ENCODE results near the gene XPC. TPM values are rescaled to one million over a fixed set of nuclear protein-coding genes. Genes with fewer than 3 reads are reported as not detected.

XPC gene
- total RNA-seq, 1 donor from 2014 or later, result 40.1 TPM

DNA sequence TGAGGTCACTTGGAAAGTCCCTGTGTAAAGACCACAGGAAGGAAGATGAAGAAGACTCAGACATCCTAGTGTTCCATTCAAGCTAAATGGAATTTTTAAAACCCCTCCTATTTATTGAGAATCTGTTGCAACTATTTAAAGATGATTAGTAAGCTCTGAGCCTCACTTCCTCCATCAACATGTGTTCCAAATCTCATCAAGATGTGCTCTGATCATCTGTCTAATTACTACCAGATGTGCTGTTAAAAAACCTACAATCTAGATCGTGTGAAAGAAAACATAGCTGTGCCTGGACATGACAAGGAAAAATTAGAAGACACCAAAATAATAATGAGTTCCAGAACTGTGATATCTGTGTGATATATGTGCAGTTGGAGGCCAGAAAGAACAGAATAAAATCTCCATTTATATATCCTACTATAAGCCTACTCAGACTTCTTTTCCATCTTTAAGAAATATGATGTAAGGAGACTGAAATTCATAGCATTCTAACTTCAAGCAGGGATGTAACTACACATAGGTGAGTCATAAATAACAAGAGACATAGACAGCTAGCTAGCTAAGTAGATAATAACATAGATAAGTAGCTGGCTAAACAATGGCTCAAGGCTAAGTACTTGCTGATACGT lies 7.8 kb downstream of the XPC start:
- no peak overlapping the region for H3K4me3 Mint-ChIP-seq (ENCODE audit: low read depth)

DNA sequence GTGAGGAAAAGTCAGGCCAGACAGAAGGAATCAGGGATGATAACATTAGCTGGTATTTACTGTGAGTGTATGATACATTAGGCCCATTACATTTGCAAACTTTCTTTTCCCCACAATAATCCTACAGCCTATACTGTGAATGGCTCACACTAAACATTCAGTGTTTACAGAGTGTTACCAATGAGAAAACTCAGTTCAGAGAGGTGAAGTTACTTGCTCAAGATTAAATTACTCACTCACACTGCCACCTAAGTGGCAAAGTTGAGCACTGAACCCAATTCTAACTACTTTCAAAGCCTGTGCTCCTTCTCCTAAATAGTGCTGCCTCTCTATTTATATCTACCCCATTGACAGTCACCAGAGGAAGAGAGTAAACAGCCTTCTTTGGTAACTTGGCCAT lies 8.5 kb downstream of the XPC start:
- H3K9me3 Mint-ChIP-seq (ENCODE audit: low read depth), result no peaks in the 10 kb centered on the region
- H3K36me3 Mint-ChIP-seq (ENCODE audit: insufficient read depth), result peaks cover 34% of the 10 kb centered on the region
- H3K27me3 Mint-ChIP-seq, result no peaks in the 10 kb centered on the region
- no peak overlapping the region for H3K27ac Mint-ChIP-seq
- DNase-seq (ENCODE audit: low spot score, unreplicated experiment), result no peak
- H3K4me1 Mint-ChIP-seq (ENCODE audit: low read depth), result peaks cover 2% of the 10 kb centered on the region
- H3K4me3 Mint-ChIP-seq (ENCODE audit: low read depth), result no peak overlapping the region
- TF ChIP-seq, protein P1, sequence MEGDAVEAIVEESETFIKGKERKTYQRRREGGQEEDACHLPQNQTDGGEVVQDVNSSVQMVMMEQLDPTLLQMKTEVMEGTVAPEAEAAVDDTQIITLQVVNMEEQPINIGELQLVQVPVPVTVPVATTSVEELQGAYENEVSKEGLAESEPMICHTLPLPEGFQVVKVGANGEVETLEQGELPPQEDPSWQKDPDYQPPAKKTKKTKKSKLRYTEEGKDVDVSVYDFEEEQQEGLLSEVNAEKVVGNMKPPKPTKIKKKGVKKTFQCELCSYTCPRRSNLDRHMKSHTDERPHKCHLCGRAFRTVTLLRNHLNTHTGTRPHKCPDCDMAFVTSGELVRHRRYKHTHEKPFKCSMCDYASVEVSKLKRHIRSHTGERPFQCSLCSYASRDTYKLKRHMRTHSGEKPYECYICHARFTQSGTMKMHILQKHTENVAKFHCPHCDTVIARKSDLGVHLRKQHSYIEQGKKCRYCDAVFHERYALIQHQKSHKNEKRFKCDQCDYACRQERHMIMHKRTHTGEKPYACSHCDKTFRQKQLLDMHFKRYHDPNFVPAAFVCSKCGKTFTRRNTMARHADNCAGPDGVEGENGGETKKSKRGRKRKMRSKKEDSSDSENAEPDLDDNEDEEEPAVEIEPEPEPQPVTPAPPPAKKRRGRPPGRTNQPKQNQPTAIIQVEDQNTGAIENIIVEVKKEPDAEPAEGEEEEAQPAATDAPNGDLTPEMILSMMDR (IDR thresholded peaks at IDR 0.05; ENCODE audit: unreplicated experiment), result no peak

More for the DNA sequence above, 7.8 kb downstream of the XPC start:
- H3K4me1 Mint-ChIP-seq (ENCODE audit: low read depth), result peaks cover 6% of the 10 kb centered on the region
- TF ChIP-seq, protein P1 (IDR thresholded peaks at IDR 0.05; ENCODE audit: unreplicated experiment), result no peak
- DNase-seq (ENCODE audit: low spot score, unreplicated experiment), result no peak
- H3K36me3 Mint-ChIP-seq (ENCODE audit: insufficient read depth), result peaks cover 30% of the 10 kb centered on the region
- no peak overlapping the region for H3K27ac Mint-ChIP-seq
- H3K27me3 Mint-ChIP-seq, result no peaks in the 10 kb centered on the region
- no peaks in the 10 kb centered on the region for H3K9me3 Mint-ChIP-seq (ENCODE audit: low read depth)

DNA sequence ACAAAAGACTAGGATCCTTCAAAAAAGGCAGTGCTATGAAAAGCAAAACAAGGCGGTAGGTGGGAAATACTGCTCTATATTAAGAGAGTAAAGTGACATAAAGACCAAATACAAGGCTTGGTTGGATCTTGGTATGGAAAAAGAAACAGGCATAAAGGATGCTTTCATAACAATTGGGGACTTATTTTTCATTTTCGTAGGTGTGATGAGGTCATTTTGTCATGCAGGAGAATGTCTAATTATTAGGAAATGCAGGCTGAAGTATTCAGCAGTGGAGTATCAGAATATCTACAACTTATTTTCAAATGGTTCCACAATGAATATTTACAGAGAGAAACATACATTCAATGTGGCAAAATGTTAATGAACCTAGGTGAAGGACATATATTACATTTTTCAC lies 9.0 kb downstream of the XPC start:
- H3K4me1 Mint-ChIP-seq (ENCODE audit: low read depth), result no peaks in the 10 kb centered on the region
- TF ChIP-seq, protein P1 (IDR thresholded peaks at IDR 0.05; ENCODE audit: unreplicated experiment), result no peak
- H3K27ac Mint-ChIP-seq, result no peak overlapping the region
- peaks cover 38% of the 10 kb centered on the region for H3K36me3 Mint-ChIP-seq (ENCODE audit: insufficient read depth)
- no peaks in the 10 kb centered on the region for H3K9me3 Mint-ChIP-seq (ENCODE audit: low read depth)
- DNase-seq (ENCODE audit: low spot score, unreplicated experiment), result no peak
- H3K27me3 Mint-ChIP-seq, result no peaks in the 10 kb centered on the region
- H3K4me3 Mint-ChIP-seq (ENCODE audit: low read depth), result no peak overlapping the region

DNA sequence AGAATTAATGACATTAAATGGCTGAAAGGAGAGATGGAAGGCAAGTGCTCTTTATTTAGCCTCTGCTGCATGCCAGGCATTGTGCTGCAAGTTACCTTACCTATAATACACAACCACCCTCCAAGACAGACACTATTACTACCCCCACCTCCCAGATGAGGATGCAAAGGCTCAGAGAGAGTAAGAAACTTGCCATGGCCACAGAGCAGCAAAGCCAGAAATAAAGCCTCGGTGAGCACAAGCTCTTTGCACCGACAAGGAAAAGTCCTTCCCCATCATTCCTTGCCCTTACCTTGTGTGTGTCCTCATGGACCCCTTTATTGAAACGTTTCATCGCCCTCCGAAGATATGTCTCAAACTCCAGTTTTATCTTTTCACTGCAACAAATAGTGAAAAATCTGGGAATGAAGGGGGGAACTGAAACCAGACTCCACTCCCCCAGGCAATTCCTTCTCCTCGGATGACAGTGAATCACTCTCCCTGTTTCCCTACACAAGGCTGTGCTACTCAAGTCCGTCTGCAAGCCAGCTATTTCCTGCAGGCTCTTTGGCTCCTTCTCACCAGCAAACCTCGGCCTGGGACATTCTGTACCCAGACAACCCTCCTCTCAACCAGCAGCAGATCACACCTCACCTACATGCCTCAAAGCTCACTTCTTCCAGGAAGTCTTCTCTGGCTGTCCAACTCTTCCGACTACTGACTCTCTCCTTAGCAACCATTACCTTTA lies 11.4 kb downstream of the XPC start:
- no peak overlapping the region for H3K4me3 Mint-ChIP-seq (ENCODE audit: low read depth)
- H3K27ac Mint-ChIP-seq, result no peak overlapping the region
- no peak for DNase-seq (ENCODE audit: low spot score, unreplicated experiment)
- TF ChIP-seq, protein P1 (IDR thresholded peaks at IDR 0.05; ENCODE audit: unreplicated experiment), result no peak
- H3K36me3 Mint-ChIP-seq (ENCODE audit: insufficient read depth), result peaks cover 57% of the 10 kb centered on the region
- H3K27me3 Mint-ChIP-seq, result no peaks in the 10 kb centered on the region
- H3K4me1 Mint-ChIP-seq (ENCODE audit: low read depth), result no peaks in the 10 kb centered on the region
- H3K9me3 Mint-ChIP-seq (ENCODE audit: low read depth), result peaks cover 8% of the 10 kb centered on the region

DNA sequence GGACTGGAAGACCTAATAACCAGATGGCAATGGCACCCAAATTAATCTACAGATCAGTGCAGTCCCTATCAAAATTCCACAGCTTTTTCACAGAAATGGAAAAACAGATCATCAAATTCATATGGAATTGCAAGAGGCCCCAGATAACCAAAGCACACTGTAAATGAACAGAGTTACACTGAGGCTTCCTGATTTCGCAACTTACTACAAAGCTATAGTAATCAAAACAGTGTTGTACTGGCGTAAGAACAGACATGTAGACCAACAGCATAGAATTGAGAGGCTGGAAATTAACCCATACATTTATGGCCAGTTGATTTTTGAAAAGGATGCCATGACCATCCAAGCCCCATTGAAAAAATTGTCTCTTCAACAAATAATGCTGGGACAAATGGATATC lies 16.2 kb downstream of the XPC start:
- DNase-seq (ENCODE audit: low spot score, unreplicated experiment), result no peak
- Mint-ChIP-seq H3K27ac (no peak overlapping the region), H3K36me3 (ENCODE audit: insufficient read depth) (peaks cover 69% of the 10 kb centered on the region), H3K9me3 (ENCODE audit: low read depth) (peaks cover 18% of the 10 kb centered on the region), H3K27me3 (no peaks in the 10 kb centered on the region), H3K4me1 (ENCODE audit: low read depth) (no peaks in the 10 kb centered on the region), H3K4me3 (ENCODE audit: low read depth) (no peak overlapping the region)
- TF ChIP-seq, protein P1 (IDR thresholded peaks at IDR 0.05; ENCODE audit: unreplicated experiment), result no peak

Measured in progenitor cell of endocrine pancreas (in vitro differentiated cells).